Right atrium auricular region (tissue), 2 donors: ENCODE measurements around the gene NECTIN4. TPM values are rescaled to one million over a fixed set of nuclear protein-coding genes. Genes with fewer than 3 reads are reported as not detected.

Experiments used
- DNase-seq: peaks from one replicate; pipeline ENCODE4 v3.0.0-alpha.2; 2019; ENCODE audit warnings: low spot score
- H3K27ac ChIP-seq, 2 donors: fragments of 200-600 bp; sonication (generic); 1 replicate in 1 of 2; 2 replicates in 1 of 2; pipeline ENCODE4 v1.5.1; 2016 to 2019
- H3K27me3 ChIP-seq, 2 donors: fragments of 200-600 bp; sonication (generic); one replicate each; pipeline versions ENCODE4 v1.5.1 to v1.6.0; 2017 to 2019
- H3K36me3 ChIP-seq: fragments of 200-600 bp; sonication (generic); one replicate; pipeline ENCODE4 v1.5.1; 2016
- H3K4me1 ChIP-seq, 2 donors: fragments of 200-600 bp; sonication (generic); one replicate each; pipeline versions ENCODE4 v1.5.1 to v1.6.0; 2017 to 2019
- H3K4me3 ChIP-seq, 2 donors: fragments of 200-600 bp; sonication (generic); 1 replicate in 1 of 2; 2 replicates in 1 of 2; pipeline ENCODE4 v1.5.1; 2017 to 2019; ENCODE audit warnings: mild to moderate bottlenecking in 1 of 2, moderate library complexity in 1 of 2
- H3K9me3 ChIP-seq, 2 donors: fragments of 200-600 bp; sonication (generic); one replicate each; pipeline ENCODE4 v1.5.1; 2019
- total RNA-seq, 2 donors: library from RNA; depleted of rRNA; stranded (reverse); fragments of >200 nt; gene quantifications; one replicate each; pipeline ENCODE4 v1.1.0, GENCODE V29; 2016
- TF ChIP-seq, protein P1 (sequence below), 2 donors: fragments of 200-600 bp; sonication (generic); IDR thresholded peaks; one replicate each; pipeline ENCODE4 v1.5.1; 2019; ENCODE audit warnings: antibody characterized with exemption in 2 of 2

The NECTIN4 gene
- total RNA-seq, 2 donors from 2014 or later, result 0.75 TPM; not detected in 1

GRCh38 chr1:161079436-161080110, 9.8 kb downstream of the NECTIN4 start:
- TF ChIP-seq, protein P1, sequence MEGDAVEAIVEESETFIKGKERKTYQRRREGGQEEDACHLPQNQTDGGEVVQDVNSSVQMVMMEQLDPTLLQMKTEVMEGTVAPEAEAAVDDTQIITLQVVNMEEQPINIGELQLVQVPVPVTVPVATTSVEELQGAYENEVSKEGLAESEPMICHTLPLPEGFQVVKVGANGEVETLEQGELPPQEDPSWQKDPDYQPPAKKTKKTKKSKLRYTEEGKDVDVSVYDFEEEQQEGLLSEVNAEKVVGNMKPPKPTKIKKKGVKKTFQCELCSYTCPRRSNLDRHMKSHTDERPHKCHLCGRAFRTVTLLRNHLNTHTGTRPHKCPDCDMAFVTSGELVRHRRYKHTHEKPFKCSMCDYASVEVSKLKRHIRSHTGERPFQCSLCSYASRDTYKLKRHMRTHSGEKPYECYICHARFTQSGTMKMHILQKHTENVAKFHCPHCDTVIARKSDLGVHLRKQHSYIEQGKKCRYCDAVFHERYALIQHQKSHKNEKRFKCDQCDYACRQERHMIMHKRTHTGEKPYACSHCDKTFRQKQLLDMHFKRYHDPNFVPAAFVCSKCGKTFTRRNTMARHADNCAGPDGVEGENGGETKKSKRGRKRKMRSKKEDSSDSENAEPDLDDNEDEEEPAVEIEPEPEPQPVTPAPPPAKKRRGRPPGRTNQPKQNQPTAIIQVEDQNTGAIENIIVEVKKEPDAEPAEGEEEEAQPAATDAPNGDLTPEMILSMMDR (IDR thresholded peaks at IDR 0.05), result no peak
- no peaks in the 10 kb centered on the region for H3K9me3 ChIP-seq

DNA sequence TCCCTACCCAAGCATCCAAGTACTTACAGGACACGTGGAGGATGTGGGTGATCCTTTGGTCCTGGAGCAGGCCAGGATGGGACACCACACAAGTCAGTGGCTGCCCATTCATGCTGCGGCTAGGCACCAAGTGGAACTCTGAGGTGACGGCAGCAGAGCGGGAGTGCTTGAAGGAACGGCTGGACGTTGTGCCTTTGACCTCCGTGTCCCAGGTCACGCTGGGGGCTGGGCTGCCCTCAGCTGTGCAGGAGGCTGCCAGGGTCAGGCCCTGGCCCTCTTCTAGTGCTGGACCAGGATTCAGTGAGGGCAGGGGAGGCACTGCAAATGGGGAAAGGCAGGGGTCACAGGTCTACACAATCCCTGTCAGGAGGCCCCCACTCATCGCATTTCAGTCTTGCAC, 11.9 kb downstream of the NECTIN4 start:
- no peak for DNase-seq
- no peaks in the 10 kb centered on the region for H3K27me3 ChIP-seq
- H3K4me1 ChIP-seq, result no peaks in the 10 kb centered on the region
- TF ChIP-seq, protein P1 (IDR thresholded peaks at IDR 0.05), result no peak
- H3K36me3 ChIP-seq, result no peaks in the 10 kb centered on the region
- H3K9me3 ChIP-seq, result no peaks in the 10 kb centered on the region
- no peak overlapping the region for H3K27ac ChIP-seq
- no peak overlapping the region for H3K4me3 ChIP-seq

More at GRCh38 chr1:161079436-161080110, 9.8 kb downstream of the NECTIN4 start:
- no peaks in the 10 kb centered on the region for H3K36me3 ChIP-seq
- no peaks in the 10 kb centered on the region for H3K27me3 ChIP-seq
- no peak overlapping the region for H3K4me3 ChIP-seq
- no peaks in the 10 kb centered on the region for H3K4me1 ChIP-seq
- no peak overlapping the region for H3K27ac ChIP-seq
- DNase-seq, result no peak

DNA sequence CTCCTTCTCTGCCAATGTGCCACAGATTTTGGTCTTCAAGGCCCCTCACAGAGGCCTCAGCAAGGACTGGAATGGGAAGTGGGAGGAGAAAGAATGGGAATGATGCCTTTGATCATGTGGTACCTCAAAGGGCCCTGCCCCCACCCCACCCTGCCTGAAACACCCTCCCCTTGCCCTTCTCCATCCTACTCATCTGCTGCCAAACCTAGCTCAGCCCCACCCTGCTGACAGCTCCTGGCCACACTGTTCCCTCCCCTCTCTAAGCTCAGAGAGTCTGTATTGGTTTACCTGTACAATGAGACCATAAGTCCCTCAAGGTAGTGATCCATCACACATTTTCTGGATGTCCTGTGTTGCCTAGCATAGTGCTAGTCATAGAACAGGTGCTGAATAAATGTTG, 12.9 kb downstream of the NECTIN4 start:
- no peaks in the 10 kb centered on the region for H3K36me3 ChIP-seq
- H3K9me3 ChIP-seq, result no peaks in the 10 kb centered on the region
- DNase-seq, result no peak
- no peaks in the 10 kb centered on the region for H3K27me3 ChIP-seq
- no peak overlapping the region for H3K27ac ChIP-seq
- no peaks in the 10 kb centered on the region for H3K4me1 ChIP-seq
- no peak overlapping the region for H3K4me3 ChIP-seq
- TF ChIP-seq, protein P1 (IDR thresholded peaks at IDR 0.05), result no peak

DNA sequence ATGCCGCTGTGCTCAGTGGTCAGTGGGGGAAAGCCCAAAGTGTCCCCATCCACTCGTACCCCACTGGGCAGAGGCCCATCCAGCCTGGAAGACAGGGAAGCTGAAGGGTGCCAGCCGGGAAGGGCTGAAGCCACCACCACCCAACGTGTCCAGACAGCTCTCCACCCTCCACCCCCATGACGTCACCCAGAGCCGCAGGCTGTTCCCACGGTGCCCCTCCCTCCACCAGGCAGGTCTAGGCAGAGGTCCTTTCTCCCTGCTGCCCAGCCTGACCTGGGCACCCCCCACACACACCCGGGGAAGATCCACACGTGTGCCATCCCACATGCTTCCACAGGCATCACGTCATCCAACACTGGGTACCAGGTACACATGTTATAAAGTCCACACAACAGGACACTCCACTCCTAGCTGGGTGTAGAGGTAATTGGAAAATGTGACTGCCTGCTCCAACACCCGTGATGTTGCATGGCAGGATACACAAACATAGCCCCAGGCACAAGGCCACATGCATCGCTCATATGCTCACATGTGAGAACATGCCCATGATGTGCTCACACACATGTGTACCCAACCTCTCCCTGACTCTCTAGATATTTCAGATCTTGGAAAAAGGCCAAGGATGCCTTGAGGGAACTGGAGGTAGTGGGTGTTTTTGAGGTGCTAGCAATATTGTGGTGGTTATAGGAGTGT, 14.5 kb downstream of the NECTIN4 start:
- TF ChIP-seq, protein P1 (IDR thresholded peaks at IDR 0.05), result no peak
- H3K4me1 ChIP-seq, result no peaks in the 10 kb centered on the region
- DNase-seq, result no peak
- no peaks in the 10 kb centered on the region for H3K9me3 ChIP-seq
- no peak overlapping the region for H3K4me3 ChIP-seq
- H3K27ac ChIP-seq, result no peak overlapping the region
- H3K27me3 ChIP-seq, result no peaks in the 10 kb centered on the region
- no peaks in the 10 kb centered on the region for H3K36me3 ChIP-seq

DNA sequence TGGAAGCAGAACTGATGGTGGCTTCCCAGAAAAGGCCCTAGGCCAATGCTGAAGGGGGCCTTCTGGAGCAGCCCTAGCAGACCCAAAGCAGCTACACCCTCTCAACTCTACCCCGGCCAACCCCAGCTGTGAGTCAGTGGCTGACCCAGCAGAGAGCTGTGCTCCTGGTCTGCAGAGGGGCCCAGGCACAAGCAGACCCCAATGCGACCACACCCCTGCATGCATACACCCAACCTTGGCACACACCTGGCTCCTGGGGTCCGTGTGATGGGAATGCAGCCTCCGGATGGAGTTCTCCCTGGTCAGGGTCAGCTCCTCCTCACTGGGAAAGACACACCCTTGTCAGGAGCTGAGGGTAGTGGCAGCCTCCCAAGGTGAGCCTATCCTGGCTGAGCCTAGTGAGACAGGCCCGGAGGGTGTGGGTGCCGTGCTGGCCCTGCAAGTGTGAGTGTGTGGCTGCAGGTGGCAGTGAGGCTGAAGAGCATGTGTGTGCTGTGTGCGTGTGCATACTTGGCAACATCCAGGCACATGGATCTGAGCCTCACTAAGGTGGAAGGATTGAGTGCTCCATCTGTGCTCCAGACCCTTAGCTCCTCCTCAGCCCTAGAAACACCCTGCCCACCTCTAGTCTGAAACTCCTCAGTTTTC, 15.8 kb downstream of the NECTIN4 start:
- Histone ChIP-seq H3K4me3 (no peak overlapping the region), H3K36me3 (no peaks in the 10 kb centered on the region), H3K27me3 (no peaks in the 10 kb centered on the region), H3K9me3 (no peaks in the 10 kb centered on the region), H3K4me1 (no peaks in the 10 kb centered on the region), H3K27ac (no peak overlapping the region)
- DNase-seq, result no peak
- TF ChIP-seq, protein P1 (IDR thresholded peaks at IDR 0.05), result no peak
